ENCODE data around the gene DLGAP4. TPM values are rescaled to one million over a fixed set of nuclear protein-coding genes. Genes with fewer than 3 reads are reported as not detected.

Gene DLGAP4
- total RNA-seq, 1 experiment from 2014 or later = 40.3 TPM

- H4K20me1 ChIP-seq (ENCODE audit: insufficient read depth) = no peaks in the 10 kb centered on the region
- TF ChIP-seq ZFX (IDR thresholded peaks at IDR 0.05) = no peak
- intact Hi-C loops (cut with micrococcal nuclease) = no loop called here
- DNase-seq (ENCODE audit: low read depth, low spot score) = no peak
- no peak overlapping the region for H3K4me2 ChIP-seq (ENCODE audit: low read length)
- peaks cover 4 to 12% of the 10 kb centered on the region in 2 experiments for H3K4me1 ChIP-seq (ENCODE audit: control insufficient read depth in 1 of 2, insufficient read depth in 2 of 2, low read length in 2 of 2)
- H3K9me2 ChIP-seq (ENCODE audit: insufficient read depth) = no peaks in the 10 kb centered on the region
- CTCF ChIA-PET = interaction anchor here (1.6 kb wide), 1 partner anchor 10 kb away, joined by 4 read pairs; no protein-coding TSS in a partner anchor
- peaks cover 0 to 5% of the 10 kb centered on the region in 2 experiments; a peak in 1 of 4 replicates for H3K9me3 ChIP-seq (ENCODE audit: control insufficient read depth in 1 of 2, insufficient read depth in 1 of 2, low read depth in 1 of 2, low read length in 2 of 2)
- H3K27ac ChIP-seq (ENCODE audit: low read depth, low read length) = no peak overlapping the region
- H3K36me3 ChIP-seq (ENCODE audit: control insufficient read depth in 1 of 2, insufficient read depth in 2 of 2, low read length in 2 of 2) = no peaks in the 10 kb centered on the region
- no peak overlapping the region for H3K9ac ChIP-seq (ENCODE audit: low read length)
- H3K4me3 ChIP-seq (replicated peaks in 1 of 2; ENCODE audit: low read depth in 1 of 2, low read length in 2 of 2) = no peak overlapping the region
- no peaks in the 10 kb centered on the region for H3K79me2 ChIP-seq (ENCODE audit: insufficient read depth, low read length)
- no TSS peak for BruUV-seq (replicated peaks)
- POLR2A ChIA-PET = no interaction called here
- RAD21 ChIA-PET (ENCODE audit: low non-redundant PET in 1 of 2, low total read pairs in 2 of 2, uncharacterized antibody in 2 of 2, unreplicated experiment in 2 of 2) = no interaction called here
- ATAC-seq = no peak
- H3K27me3 ChIP-seq (ENCODE audit: insufficient read depth, low read length) = no peaks in the 10 kb centered on the region
- H2AFZ ChIP-seq (ENCODE audit: low read depth, low read length, poor library complexity, severe bottlenecking) = no peak overlapping the region
Observed at GRCh38 chr20:36449663-36450062, 143.5 kb downstream of the DLGAP4 start.

- DNase-seq (ENCODE audit: low read depth, low spot score) = no peak
- peaks cover 0 to 5% of the 10 kb centered on the region in 2 experiments; a peak in 1 of 4 replicates for H3K9me3 ChIP-seq (ENCODE audit: control insufficient read depth in 1 of 2, insufficient read depth in 1 of 2, low read depth in 1 of 2, low read length in 2 of 2)
- H3K4me3 ChIP-seq (replicated peaks in 1 of 2; ENCODE audit: low read depth in 1 of 2, low read length in 2 of 2) = no peak overlapping the region
- H3K4me1 ChIP-seq (ENCODE audit: control insufficient read depth in 1 of 2, insufficient read depth in 2 of 2, low read length in 2 of 2) = peaks cover 10 to 16% of the 10 kb centered on the region in 2 experiments
- H3K27me3 ChIP-seq (ENCODE audit: insufficient read depth, low read length) = no peaks in the 10 kb centered on the region
- intact Hi-C loops (cut with micrococcal nuclease) = no loop called here
- H3K4me2 ChIP-seq (ENCODE audit: low read length) = peak overlapping the region; percentile 32; the same call in 1 of the 2 replicates
- no peak for TF ChIP-seq MAX (IDR thresholded peaks at IDR 0.05)
- TF ChIP-seq CEBPB (IDR thresholded peaks at IDR 0.05; ENCODE audit: low read depth) = no peak
- no peak for TF ChIP-seq CTCF (IDR thresholded peaks at IDR 0.05 in 2 of 3, conservative IDR thresholded peaks at IDR 0.05 in 1 of 3; ENCODE audit: borderline replicate concordance in 1 of 3, insufficient read depth in 1 of 3, low read depth in 2 of 3, low read length in 2 of 3)
- no peak for TF ChIP-seq ZFX (IDR thresholded peaks at IDR 0.05)
- TF ChIP-seq SRF (IDR thresholded peaks at IDR 0.05; ENCODE audit: low read depth) = no peak
- no peak for TF ChIP-seq POLR2A (IDR thresholded peaks at IDR 0.05; ENCODE audit: borderline replicate concordance, extremely low read depth, insufficient read depth, insufficient read length)
- no peak for TF ChIP-seq YY1 (IDR thresholded peaks at IDR 0.05; ENCODE audit: extremely low read depth, insufficient replicate concordance, low read depth, low read length)
- no peak for TF ChIP-seq EZH2 (IDR thresholded peaks at IDR 0.05)
- TF ChIP-seq RAD21 (IDR thresholded peaks at IDR 0.05; ENCODE audit: low read depth) = no peak
- H3K36me3 ChIP-seq (ENCODE audit: control insufficient read depth in 1 of 2, insufficient read depth in 2 of 2, low read length in 2 of 2) = no peaks in the 10 kb centered on the region
- BruUV-seq (replicated peaks) = no TSS peak
- H2AFZ ChIP-seq (ENCODE audit: low read depth, low read length, poor library complexity, severe bottlenecking) = no peak overlapping the region
- CTCF ChIA-PET = no interaction called here
- RAD21 ChIA-PET (ENCODE audit: low non-redundant PET in 1 of 2, low total read pairs in 2 of 2, uncharacterized antibody in 2 of 2, unreplicated experiment in 2 of 2) = no interaction called here
- no peak overlapping the region for H3K9ac ChIP-seq (ENCODE audit: low read length)
- H3K27ac ChIP-seq (ENCODE audit: low read depth, low read length) = no peak overlapping the region
- no peaks in the 10 kb centered on the region for H3K9me2 ChIP-seq (ENCODE audit: insufficient read depth)
- peak; percentile 41; the same call in 1 of the 2 replicates for ATAC-seq
- POLR2A ChIA-PET = no interaction called here
- no peaks in the 10 kb centered on the region for H4K20me1 ChIP-seq (ENCODE audit: insufficient read depth)
- H3K79me2 ChIP-seq (ENCODE audit: insufficient read depth, low read length) = no peaks in the 10 kb centered on the region
Observed at GRCh38 chr20:36454332-36454697, 148.2 kb downstream of the DLGAP4 start.
